Lower leg skin (tissue), 3 donors: ENCODE data around the gene RHBDF1.

Source experiments
- CTCF ChIP-seq, 3 donors: fragments of 450-650 bp; IDR thresholded peaks; one replicate each; pipeline ENCODE4 v1.5.1; 2016; ENCODE audit warnings: antibody characterized with exemption in 3 of 3, mild to moderate bottlenecking in 3 of 3, moderate library complexity in 2 of 3
- POLR2A ChIP-seq, 2 donors: fragments of 450-650 bp; IDR thresholded peaks; one replicate each; pipeline ENCODE4 v1.6.1; 2016 to 2017; ENCODE audit warnings: antibody characterized with exemption in 2 of 2, mild to moderate bottlenecking in 1 of 2, moderate library complexity in 1 of 2

- TF ChIP-seq CTCF (IDR thresholded peaks at IDR 0.05) (no peak), POLR2A (IDR thresholded peaks at IDR 0.05) (no peak)
Observed at GRCh38 chr16:53346-54236, 18.8 kb downstream of the RHBDF1 start, which contains the start of the genes POLR3K and SNRNP25.
